Cardiac septum (tissue), 1 donor: ENCODE results near the gene FAHD2A. TPM values are rescaled to one million over a fixed set of nuclear protein-coding genes. Genes with fewer than 3 reads are reported as not detected.
"Not testable (repeated sequence)": the region's sequence is repeated elsewhere in the genome, so short reads cannot be mapped to it uniquely, and the experiment has no call there.

ENCODE experiments used
- DNase-seq: peaks from one replicate; pipeline ENCODE4 v3.0.0-alpha.2; 2020; ENCODE audit warnings: low spot score
- intact Hi-C: fragments of 100-400 bp; cut with DNase I; formaldehyde crosslinking; loops from one replicate; pipeline ENCODE4 v1.14.0; 2022
- total RNA-seq: library from RNA; stranded (reverse); fragmentation: NEBNext Ultra II Directional; extraction: Animal tissue kit (Norgen Biotek cat#: 25700); gene quantifications from one replicate; pipeline ENCODE4 v1.2.1, GENCODE V29; 2021
- donor health status: DM: no; HTN: no; CAD: no.

Gene FAHD2A
- total RNA-seq, 1 donor from 2014 or later, result 28.8 TPM

DNA sequence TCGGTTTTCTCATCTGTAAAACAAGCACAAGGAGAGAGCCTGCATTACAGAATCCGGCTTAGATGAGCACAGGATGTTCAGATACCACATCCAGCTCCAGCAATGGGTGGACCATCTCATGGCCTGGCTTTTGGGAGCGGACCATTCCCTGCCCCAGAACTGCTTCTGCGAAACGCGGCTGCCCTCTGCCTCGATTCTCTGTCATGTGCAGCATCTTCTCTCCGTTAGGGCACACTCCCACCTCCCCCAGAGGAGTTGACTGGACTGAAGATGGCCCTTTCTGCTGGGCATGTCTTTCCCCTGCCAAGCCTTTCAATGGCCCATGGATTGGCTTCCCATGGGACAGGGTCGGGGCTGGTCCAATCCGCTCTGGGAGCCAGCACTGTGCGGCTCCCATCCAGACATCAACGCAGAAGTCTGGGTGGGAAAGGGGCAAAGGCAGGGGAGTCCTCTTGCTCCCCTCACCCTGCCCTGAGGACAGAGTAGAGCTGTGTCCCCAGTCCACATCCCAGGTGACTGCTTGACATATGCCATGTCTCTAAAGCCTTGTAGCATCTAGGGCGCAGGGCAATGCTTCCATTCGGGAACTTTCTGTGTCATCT is 14.3 kb upstream of the FAHD2A start:
- intact Hi-C loops, result no loop called here

DNA sequence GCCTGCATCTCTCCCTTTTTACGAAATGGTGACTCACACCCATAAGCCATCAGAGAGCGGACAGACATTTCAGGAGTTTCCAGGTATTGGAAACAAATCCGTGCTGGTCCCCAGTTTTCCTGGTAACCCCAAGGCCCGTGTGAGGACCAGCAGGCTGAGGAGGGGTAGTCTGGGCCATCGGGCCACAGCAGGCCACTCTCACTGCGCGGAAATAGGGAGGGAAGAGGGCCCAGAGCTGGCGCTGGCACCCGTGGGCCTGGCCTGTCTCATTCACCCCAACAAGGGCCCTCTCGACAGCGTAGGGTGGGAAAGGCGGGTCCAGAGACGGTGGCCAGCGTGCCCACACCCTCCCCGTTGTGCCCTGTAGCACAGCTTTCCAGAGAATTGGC is 13.7 kb upstream of the FAHD2A start:
- intact Hi-C loops, result no loop called here
- DNase-seq, result no peak

More for the DNA sequence above, 14.3 kb upstream of the FAHD2A start:
- no peak for DNase-seq

DNA sequence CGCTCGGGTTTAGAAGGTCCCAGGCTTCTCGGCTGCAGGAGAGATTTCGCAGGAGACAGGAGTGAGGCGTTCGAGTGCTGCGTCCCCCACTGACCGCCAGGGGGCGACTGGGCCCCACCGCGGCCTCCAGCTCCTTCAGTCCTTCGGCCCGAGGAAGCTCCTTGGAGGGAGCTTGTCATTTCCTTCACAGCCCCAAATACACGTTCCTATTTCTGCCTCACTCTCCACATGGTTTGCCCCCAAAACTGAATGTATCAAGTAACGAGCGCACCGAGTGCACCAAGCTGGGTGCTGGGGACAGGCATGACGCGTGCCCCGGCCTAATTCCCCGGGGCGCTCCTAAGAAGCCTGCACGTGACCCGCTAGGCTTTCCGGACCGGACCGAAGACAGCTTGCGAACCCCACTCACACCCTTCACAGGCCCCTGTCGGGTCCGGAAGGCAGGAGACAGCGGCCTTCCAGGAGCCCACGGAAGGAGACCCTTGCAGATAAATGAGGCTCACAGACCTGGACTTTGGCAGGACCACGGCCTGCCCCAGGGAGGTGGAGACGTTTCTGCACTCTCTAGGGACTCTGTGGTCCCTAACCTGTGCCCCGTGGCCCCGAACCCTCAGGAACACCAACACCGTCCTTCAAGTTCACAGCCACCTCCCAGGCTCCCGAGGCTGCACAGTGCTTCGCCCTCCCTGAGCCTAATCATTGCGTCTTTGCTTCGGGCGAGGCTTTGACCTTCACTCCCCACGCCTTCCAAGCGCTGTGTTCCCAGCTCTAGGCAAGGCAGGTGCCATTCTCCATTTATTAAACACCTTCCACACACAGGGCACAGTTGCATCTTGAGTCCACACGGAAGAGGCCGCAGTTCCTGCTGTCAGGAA is 13.0 kb upstream of the FAHD2A start:
- intact Hi-C loops, result no loop called here
- no peak for DNase-seq

DNA sequence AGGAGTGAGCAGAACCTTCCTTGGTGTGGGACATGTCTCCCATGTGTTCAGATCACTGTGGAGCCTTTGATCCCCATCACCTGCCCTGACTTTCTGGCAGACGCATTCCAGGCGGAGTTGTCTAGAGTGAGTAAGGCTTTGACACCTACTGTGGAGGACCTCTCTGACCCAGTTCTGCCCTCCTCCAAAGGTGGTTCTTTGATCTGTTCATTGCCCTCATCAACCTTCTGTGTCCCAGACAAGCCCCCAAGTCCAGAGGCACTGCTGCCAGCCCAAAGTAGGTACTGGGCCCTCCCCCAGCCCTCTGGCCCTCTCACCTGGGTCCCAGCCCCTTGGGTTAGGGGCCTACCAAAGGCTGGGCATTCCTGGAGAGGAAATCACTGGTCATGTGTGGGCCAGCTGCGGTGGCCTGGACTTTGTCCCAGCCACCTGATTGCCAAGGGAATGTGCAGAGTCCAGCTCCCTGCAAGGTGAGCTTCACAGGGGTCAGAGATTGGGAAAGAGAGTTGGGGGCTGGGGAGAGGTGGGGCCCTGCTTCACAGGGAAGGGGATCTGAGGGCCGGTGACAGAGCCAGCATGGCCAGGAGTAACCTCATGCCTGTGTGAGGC is 12.1 kb upstream of the FAHD2A start:
- intact Hi-C loops, result no loop called here
- DNase-seq, result no peak

DNA sequence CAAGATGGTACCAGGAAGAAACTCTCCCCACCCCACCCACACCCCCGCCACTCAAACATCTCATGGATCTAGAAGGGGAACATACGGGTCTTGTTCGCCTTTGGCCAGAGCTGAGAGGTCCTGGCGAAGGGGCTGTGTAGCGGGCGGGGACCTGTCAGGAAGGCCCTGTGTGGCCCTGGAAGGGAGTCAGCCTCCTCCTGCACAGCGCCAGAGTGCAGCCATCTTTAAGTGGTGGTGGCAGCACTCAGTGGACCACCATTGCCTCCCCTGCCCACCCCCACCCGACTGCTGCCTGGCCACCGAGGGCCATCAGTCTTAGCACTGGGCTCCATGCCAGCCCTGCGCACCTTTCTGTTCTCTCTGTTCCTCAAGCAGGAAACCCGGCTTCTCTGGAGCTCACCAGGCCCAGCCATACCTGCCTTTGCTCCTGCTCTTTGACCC is 11.6 kb upstream of the FAHD2A start:
- DNase-seq, result no peak
- intact Hi-C loops, result no loop called here

DNA sequence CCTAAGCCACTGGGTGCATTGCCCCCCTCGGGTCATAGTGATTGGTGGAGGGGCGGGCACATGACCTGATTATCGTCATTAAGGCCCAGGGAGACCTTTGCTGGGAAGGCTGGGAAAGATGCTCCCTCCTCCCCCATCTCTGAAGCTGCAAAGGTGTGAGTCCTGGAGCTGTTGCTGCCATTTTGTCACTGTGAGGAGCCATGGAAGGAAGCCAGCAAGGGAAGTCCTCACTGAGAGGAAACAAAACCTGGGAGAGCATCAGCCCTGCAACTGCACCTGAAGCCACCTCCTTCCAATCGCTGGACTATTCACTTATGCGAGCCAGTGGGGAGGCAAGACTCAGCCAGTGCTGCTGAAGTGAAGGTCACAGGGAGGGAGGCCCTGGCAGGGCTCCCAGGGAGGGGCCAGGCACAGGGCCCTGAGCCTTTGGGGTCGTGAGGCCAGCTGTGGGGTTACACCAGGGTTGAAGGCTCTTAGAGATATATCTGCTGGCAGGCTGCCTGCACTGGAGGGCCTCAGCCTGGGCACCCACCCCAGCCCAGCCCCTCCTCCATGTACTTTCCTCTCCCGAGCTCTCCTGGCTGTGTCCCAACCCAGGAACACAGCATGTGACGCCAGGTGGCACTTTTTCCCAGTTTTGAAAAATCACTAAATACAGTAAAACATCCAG is 10.7 kb upstream of the FAHD2A start:
- intact Hi-C loops, result no loop called here
- peak; percentile 64 for DNase-seq

DNA sequence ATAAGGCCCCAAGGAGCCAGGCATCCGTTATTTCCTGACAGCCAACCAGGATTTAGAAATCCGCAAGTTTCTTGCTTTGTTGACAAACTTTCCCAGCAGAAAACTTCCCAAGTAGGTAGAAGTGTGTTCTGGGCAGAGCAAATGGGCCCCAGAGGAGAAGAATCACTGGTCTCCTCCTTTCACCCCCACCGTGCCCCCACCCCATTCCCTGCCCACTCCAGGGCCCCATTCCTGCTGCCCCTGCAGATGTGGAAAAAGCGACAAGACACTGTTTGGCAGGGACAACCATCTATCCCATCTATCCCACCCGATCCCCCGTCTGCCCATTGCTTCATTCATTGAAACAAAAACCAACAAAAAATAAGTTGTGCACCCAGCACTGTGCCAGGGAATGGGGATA is 10.2 kb upstream of the FAHD2A start:
- no peak for DNase-seq
- intact Hi-C loops, result no loop called here

DNA sequence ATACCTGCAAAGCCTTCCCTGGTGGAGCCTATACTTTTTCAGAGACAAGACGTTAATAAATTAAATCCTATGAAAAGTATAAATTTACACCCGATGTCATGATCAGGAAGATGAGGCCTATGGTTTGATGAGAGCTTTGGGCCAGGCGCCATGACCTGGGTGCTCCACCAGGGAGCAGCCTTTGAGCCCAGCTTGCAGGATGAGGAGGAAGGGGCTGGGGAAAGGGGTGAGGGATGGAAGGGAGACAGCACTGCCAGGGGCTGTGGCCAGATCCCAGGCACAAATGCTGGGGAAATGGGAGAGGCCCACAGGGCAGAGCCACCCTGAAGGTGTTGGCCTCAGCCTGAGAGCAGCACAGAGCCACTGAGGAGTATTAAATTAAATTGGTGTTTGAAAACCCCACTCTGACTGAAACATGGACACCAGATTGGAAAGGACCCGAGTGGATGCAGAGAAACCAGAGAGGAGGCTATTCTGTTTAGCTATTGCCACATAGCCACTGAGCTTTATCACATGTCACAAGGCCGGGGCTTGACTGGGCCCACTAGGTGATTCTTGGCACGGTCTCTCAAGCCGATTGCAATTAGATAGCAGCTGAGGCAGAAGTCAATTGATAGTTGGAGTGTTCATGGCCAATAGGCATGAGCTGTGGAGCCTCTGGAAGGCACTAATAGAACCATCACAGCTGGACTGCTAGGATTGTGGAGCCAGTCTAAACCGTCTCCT is 9.6 kb upstream of the FAHD2A start:
- intact Hi-C loops, result no loop called here
- peak; percentile 68 for DNase-seq

DNA sequence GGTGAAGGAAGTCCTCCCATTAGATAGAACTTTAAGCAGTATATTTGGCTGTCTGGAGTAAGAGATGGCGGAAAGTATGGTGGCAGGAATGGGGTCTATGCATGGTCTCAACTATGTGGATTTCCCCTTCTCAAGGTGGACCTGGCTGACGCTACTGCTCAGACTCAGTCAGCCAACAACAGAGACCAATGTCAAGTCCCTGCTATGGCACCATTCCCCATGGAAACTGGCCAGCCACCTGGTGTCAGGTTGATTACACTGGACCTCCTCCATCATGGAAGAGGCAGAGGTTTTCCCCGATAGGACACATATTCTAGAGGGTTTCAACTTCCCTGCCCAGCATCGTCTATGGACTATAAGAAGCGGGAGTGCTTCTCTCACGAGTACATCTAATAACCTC is 8.6 kb upstream of the FAHD2A start:
- intact Hi-C loops, result no loop called here
- DNase-seq, result peak; percentile 66

DNA sequence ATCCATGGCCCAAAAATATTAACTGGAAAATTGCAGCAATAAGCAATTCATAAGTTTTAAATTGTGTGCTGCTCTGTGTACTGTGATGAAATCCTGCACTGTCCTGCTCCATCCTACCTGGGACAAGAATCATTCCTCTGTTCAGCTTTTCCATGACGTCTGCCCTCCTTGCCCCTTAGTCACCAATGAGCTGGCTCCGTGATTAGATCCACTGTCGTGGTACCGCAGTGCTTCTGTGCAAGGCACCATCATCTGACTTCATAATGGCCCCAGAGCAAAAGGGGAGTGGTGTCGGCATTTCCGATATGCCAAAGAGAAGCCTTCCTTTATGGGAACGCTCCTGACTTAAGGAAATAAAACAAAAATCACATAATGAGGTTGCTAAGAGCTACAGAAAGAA is 3.4 kb upstream of the FAHD2A start:
- DNase-seq, result no peak
- intact Hi-C loops, result no loop called here

DNA sequence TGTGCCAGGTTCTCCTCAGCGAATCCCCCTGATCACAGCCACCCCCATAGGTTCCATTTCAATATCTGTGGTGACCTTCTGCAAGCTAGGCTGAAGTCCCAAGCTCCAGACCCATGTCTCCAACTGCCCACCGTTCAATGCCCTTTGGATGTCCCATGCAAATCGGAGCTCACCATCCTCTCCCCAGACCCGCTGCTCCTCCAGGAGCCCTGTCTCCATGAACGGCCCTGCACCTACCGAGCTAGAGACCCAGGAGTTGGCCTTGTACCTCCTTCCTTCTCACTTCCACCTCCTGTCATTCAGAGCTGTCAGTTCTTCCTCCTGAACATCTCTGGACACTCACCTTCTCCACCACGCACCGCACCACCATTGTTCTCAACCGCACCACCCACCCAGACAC is 1.0 kb upstream of the FAHD2A start:
- intact Hi-C loops, result no loop called here
- no peak for DNase-seq

DNA sequence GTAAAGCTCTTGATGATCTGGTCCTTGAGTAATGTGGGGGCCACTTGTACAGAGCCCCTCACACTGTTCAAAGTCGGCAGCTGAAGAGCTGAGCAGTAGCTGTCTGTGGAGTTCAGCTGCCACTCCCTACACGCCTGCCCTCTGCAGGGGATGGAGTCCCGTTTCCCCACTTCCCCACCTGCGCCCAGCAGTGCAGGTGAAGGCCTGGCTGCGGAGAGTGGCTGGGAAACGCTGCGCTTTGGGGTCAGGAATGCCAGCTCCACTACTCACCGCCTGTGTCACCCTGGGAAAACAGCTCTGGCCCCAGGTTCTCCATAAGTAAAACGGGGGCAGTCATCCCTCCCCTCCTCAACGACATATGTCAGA is 521 bp upstream of the FAHD2A start:
- intact Hi-C loops, result loop anchor here (2.0 kb wide), 1 partner anchor 55 kb away; no protein-coding TSS in a partner anchor
- DNase-seq, result not testable (repeated sequence)

DNA sequence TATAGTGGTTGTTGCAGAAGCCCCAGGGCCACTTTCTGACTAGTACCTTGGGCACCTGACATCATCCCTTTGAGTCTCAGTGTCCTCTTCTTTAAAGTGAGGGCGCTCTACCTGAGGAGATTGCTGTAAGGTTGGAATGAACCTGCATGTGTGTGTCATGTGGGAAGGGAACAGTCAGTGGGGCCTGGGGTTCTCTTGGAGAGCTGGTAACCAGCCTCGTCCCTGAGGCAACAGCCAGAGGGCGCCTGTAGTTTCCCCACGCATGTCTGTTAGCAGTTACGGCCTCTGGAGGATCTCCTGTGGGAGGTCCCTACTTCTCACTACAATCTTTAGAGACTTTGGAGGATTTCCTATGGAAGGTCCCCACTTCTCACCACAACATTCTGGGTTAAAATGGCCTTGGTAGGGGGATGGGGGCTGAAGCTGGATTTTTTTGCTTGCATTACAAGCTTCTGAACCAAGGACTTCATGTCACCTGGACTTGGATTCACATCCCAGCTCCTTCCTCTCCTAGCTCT is 755 bp downstream of the FAHD2A start:
- intact Hi-C loops, result loop anchor here (2.0 kb wide), 1 partner anchor 56 kb away; no protein-coding TSS in a partner anchor

DNA sequence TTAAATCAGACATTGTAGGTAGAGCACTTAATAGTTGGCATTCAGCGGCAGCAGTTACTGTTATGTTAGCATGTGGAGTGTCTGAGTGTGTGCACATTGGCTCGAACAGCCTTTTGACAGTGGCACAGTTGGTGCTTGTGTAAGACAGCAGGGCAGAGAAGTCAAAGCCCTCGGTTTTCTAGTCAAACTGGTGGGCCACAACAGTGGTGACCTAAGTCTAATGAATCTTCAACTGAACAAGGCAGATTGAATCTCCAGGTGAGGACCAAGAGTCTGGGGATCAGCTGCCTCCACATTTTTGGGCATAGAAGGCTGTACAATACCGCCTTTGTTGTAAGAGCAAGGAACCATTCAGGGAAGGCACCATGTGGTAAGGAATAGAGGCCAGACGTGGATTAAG is 1.3 kb downstream of the FAHD2A start:
- intact Hi-C loops, result loop anchor here (2.0 kb wide), 1 partner anchor 57 kb away; no protein-coding TSS in a partner anchor
- DNase-seq, result not testable (repeated sequence)

More for the DNA sequence above, 755 bp downstream of the FAHD2A start:
- not testable (repeated sequence) for DNase-seq

DNA sequence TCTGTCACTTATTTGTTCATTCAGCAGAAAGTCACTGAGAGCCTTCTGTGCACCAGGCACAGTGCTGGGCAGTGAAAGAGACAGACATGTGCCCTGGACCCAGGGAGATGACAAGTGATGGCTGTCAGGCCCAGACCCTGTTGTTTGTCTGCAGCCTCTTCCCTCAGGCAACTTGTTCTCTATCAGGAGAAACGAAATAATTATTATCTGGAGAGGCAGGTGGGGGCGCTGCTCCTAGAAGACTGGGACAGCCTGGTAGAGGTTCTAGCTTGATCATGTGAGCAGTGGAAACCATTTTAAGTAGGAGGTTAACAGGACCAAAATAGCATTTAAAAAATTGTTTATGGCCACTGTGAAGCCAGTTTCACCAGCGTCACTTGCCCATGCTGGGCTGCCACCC is 2.2 kb downstream of the FAHD2A start:
- intact Hi-C loops, DNase-seq: not testable (repeated sequence)

DNA sequence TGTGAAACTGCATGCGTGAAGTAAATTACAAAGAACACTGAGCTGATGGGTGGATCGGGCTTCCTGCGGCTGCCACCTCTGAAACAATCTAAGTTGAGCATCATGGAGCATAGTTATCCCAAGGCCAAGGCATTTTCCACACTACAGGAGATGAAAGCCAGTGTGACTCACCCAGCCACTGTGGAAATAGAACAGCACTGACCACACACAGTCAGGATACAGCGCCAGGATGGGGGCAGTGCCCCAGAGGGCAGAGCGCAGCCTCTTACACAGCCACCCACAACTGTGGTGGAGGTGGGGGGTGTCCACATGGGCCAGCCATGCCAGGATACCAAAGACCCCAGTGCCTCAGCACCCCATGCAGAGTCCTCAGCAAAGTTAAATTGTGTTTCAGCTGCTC is 8.7 kb downstream of the FAHD2A start:
- not testable (repeated sequence) for DNase-seq
- intact Hi-C loops, result loop anchor here (2.0 kb wide), 1 partner anchor 318 kb away; no protein-coding TSS in a partner anchor

DNA sequence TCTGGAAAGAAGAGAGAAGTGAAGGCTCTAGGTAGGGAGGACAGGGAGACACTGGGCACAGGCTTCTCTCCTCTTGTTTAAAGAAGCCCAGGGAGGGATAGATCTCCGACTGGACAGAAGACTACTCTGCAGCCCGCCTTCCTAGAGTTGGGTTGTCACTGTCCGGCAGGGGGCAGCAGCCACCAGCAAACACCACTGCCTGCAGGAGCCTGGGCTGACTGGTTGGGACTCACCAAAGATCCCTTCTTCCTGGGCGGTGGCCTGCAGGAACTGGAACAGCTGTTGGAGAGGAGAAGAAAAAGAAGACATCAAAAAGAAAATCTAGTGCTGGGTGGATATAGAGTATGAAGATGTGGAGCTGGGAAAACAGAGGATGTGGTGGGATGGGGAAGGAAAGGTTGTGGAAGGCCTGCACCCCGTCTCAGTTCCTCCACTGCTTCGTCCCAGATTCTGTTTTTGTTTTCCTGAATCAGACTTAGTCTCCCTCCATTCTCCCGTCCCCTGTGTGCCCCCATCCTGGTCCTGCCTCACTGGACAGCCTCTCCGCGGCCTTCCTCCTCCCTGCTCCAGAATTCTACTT is 11.6 kb downstream of the FAHD2A start:
- intact Hi-C loops, result not testable (repeated sequence)
- peak; percentile 89 for DNase-seq

DNA sequence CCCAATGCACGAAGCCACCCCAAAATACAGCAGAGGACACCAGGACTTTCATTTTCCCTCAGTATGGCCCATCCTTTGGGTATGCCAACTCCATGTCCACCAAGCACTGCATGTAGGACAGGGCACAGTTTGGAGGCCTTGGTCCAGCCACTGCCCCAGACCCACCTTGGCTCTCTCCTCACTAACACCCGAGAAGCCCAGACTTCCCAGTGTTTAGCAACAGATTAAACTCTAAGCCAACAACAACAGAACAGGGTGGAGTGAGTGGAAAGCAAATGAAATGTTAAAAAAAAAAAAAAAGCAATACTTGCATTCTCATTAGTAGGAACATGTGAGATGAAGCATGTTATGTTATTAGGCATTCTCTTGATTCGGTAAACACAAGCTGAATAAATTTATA is 12.6 kb downstream of the FAHD2A start:
- intact Hi-C loops, DNase-seq: not testable (repeated sequence)

DNA sequence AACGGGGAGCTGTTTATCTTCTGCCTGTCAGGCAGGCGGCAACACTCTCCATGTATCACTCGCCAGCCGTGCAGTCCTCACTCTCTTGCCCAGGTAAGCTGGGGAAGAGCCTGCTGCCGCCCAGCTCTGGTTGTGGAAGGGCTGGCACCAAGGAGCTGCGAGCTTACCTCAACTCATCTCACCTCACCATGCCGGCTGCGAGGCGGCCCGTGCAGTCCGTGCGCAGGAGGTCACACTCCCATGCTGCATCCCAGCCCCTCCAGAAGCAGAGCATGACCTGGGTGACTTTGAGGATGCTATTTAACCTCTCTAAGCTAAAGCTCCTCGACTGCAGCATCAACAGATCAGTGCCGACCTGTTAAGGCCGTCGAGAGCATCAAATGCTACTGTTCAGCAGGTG is 13.1 kb downstream of the FAHD2A start:
- DNase-seq, intact Hi-C loops: not testable (repeated sequence)
